ENCODE data around the gene HERPUD1. TPM values are rescaled to one million over a fixed set of nuclear protein-coding genes. Genes with fewer than 3 reads are reported as not detected.

HERPUD1 gene
- total and polyA plus RNA-seq, 2 of the 8 experiments (the other 6 are each of a cell fraction or from before 2014, with no cell fraction given), result 23.3 to 34.7 TPM

- Histone ChIP-seq H3K36me3 (ENCODE audit: control insufficient read depth in 2 of 4, insufficient read depth in 4 of 4, low read length in 3 of 4) (no peaks in the 10 kb centered on the region), H3K18ac (ENCODE audit: extremely low read depth, low read length) (no peak overlapping the region), H4K20me1 (replicated peaks in 1 of 2; ENCODE audit: control insufficient read depth in 1 of 2, insufficient read depth in 2 of 2, low read length in 2 of 2) (no peaks in the 10 kb centered on the region), H3K56ac (replicated peaks; ENCODE audit: insufficient read length, low read depth, low read length) (no peak overlapping the region), H2BK12ac (ENCODE audit: low read depth, low read length) (no peak overlapping the region), H4K91ac (replicated peaks; ENCODE audit: insufficient read length, low read length) (no peak overlapping the region), H3K27ac (ENCODE audit: low read depth, low read length) (no peak overlapping the region), H4K5ac (ENCODE audit: insufficient read length, low read depth, low read length) (no peak overlapping the region), H2BK15ac (ENCODE audit: low read length) (no peak overlapping the region), H3K14ac (ENCODE audit: insufficient read length) (no peak overlapping the region), H3K23ac (ENCODE audit: insufficient read length) (no peak overlapping the region), H3K4ac (replicated peaks; ENCODE audit: insufficient read length, low read depth, low read length) (no peak overlapping the region), H3K27me3 (replicated peaks in 1 of 4; ENCODE audit: control insufficient read depth in 3 of 4, extremely low read depth in 1 of 4, insufficient read depth in 3 of 4, low read length in 3 of 4) (no peaks in the 10 kb centered on the region), H3K79me1 (ENCODE audit: low read depth, low read length) (no peaks in the 10 kb centered on the region), H4K8ac (ENCODE audit: extremely low read depth, insufficient read depth, low read length) (no peak overlapping the region; the same call in 1 of the 2 replicates), H2BK120ac (replicated peaks; ENCODE audit: low read depth, low read length) (no peak overlapping the region), H3K4me1 (replicated peaks in 1 of 4; ENCODE audit: control insufficient read depth in 3 of 4, insufficient read depth in 4 of 4, low read length in 3 of 4) (peaks cover 0 to 6% (median under 1%) of the 10 kb centered on the region in 4 experiments; a peak in 2 of 7 replicates), H2AK5ac (ENCODE audit: low read depth, low read length) (no peak overlapping the region), H2AFZ (ENCODE audit: low read length) (no peak overlapping the region), H3K23me2 (ENCODE audit: low read depth, low read length) (no peaks in the 10 kb centered on the region), H3K4me3 (ENCODE audit: extremely low read depth in 1 of 4, insufficient read depth in 2 of 4, low read depth in 3 of 4, low read length in 4 of 4) (no peak overlapping the region), H3K4me2 (ENCODE audit: insufficient read depth in 1 of 2, low read depth in 2 of 2, low read length in 2 of 2) (no peak overlapping the region), H3K79me2 (ENCODE audit: control insufficient read depth in 1 of 2, insufficient read depth in 2 of 2, low read length in 2 of 2) (no peaks in the 10 kb centered on the region), H3K9me3 (ENCODE audit: insufficient read depth in 2 of 2, low read depth in 1 of 2, low read length in 1 of 2) (no peaks in the 10 kb centered on the region), H3K9ac (replicated peaks in 1 of 4; ENCODE audit: extremely low read depth in 1 of 4, low read depth in 3 of 4, low read length in 3 of 4) (no peak overlapping the region), H2BK20ac (ENCODE audit: low read length) (no peak overlapping the region), H2BK5ac (ENCODE audit: low read depth, low read length) (no peak overlapping the region)
- FAIRE-seq (no peak), DNase-seq (ENCODE audit: low read depth in 1 of 2, low spot score in 2 of 2) (no peak)
- WGBS, 2 experiments (ENCODE audit: extremely low coverage in 1 of 2, insufficient coverage in 1 of 2, insufficient read length in 1 of 2, insufficient replicate concordance in 2 of 2, low coverage in 1 of 2, low lambda C conversion rate in 2 of 2, missing lambda C conversion rate in 1 of 2), result 87% methylated on average over 2 of the region's 2 CpGs; no CpG with 5 or more reads in 1 of the 2 experiments
- ChIA-PET CTCF (ENCODE audit: partially characterized antibody) (interaction anchor here (1.8 to 2.1 kb wide), 2 partner anchors 10 to 16 kb away, joined by 5 to 6 read pairs; no protein-coding TSS in a partner anchor), POLR2A (ENCODE audit: partially characterized antibody) (interaction anchor here (0.7 to 3.9 kb wide), 2 partner anchors 28 to 38 kb away, joined by 3 to 11 read pairs; partner anchors contain the start of gene HERPUD1)
- TF ChIP-seq MAFK (IDR thresholded peaks at IDR 0.05; ENCODE audit: low read depth, low read length) (no peak), SIN3A (conservative IDR thresholded peaks at IDR 0.05 in 1 of 2, IDR thresholded peaks at IDR 0.05 in 1 of 2; ENCODE audit: low read depth in 1 of 2, low read length in 2 of 2) (no peak), POLR2A (IDR thresholded peaks at IDR 0.05; ENCODE audit: control extremely low read depth in 1 of 2, low read depth in 2 of 2, low read length in 2 of 2) (no peak), CBX5 (IDR thresholded peaks at IDR 0.05; ENCODE audit: low read depth, low read length) (no peak), EGR1 (IDR thresholded peaks at IDR 0.05; ENCODE audit: borderline replicate concordance, low read depth, low read length) (no peak), TCF12 (IDR thresholded peaks at IDR 0.05; ENCODE audit: low read depth, low read length) (no peak), CTBP2 (IDR thresholded peaks at IDR 0.05; ENCODE audit: borderline replicate concordance, insufficient read depth, insufficient read length, low read length) (no peak), TBP (IDR thresholded peaks at IDR 0.05; ENCODE audit: low read depth, low read length) (no peak), TEAD4 (IDR thresholded peaks at IDR 0.05; ENCODE audit: low read depth, low read length) (no peak), RAD21 (IDR thresholded peaks at IDR 0.05 in 1 of 2, conservative IDR thresholded peaks at IDR 0.05 in 1 of 2; ENCODE audit: low read depth in 2 of 2, low read length in 2 of 2) (no peak), YY1 (IDR thresholded peaks at IDR 0.05; ENCODE audit: low read depth, low read length) (no peak), CEBPB (IDR thresholded peaks at IDR 0.05; ENCODE audit: low read depth, low read length) (no peak)
- TF ChIP-seq, protein P1, sequence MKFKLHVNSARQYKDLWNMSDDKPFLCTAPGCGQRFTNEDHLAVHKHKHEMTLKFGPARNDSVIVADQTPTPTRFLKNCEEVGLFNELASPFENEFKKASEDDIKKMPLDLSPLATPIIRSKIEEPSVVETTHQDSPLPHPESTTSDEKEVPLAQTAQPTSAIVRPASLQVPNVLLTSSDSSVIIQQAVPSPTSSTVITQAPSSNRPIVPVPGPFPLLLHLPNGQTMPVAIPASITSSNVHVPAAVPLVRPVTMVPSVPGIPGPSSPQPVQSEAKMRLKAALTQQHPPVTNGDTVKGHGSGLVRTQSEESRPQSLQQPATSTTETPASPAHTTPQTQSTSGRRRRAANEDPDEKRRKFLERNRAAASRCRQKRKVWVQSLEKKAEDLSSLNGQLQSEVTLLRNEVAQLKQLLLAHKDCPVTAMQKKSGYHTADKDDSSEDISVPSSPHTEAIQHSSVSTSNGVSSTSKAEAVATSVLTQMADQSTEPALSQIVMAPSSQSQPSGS (IDR thresholded peaks at IDR 0.05; ENCODE audit: low read length), result no peak
These were observed 28.1 kb upstream of the HERPUD1 start for GRCh38 chr16:56903866-56904265.
